Measurements from ENCODE around the gene SPATA2L. TPM values are rescaled to one million over a fixed set of nuclear protein-coding genes. Genes with fewer than 3 reads are reported as not detected.
"Not testable (repeated sequence)": the region's sequence is repeated elsewhere in the genome, so short reads cannot be mapped to it uniquely, and the experiment has no call there.

SPATA2L gene
- total RNA-seq, 1 donor from 2014 or later = 12.1 TPM

DNA sequence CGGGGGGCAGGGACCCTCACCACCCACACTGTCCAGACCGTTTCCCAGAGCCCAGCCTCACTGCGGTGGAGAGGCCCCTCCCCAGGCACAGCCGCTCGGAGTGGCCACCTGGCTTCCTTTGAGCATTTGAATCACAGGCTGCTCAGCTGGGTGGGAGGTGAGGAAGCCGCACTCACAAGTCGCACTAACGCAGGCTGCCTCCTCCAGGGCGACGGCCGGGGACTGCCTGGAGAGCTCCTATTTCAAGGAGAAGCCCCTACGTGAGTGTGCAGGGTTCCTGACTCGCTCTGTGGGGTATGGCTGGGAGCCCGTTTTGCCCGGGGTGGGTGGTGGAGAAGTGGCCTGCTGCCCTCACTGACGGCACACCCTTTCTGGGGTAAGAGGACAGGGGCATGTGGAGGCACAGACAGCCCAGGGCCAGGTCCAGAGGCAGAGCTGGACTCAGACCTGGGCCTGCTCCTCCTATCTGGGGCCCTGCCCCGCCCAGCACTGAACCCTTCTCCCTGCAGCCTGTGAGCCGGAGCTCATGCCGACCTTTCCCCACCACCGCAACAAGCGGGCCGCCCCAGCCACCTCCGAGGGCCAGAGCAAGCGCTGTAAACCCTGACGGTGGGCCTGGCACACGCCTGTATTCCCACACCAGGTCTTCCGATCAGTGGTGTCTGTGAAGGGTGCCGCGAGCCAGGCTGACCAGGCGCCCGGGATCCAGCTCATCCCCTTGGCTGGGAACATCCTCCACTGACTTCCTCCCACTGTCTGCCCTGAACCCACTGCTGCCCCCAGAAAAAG, 6.2 kb downstream of the SPATA2L start:
- Histone ChIP-seq H3K27me3 (ENCODE audit: control insufficient read depth, insufficient read depth, low read length) (no peaks in the 10 kb centered on the region), H3K4me3 (ENCODE audit: low read depth, low read length) (no peak overlapping the region), H3K36me3 (ENCODE audit: control insufficient read depth, insufficient read depth, low read length) (peaks cover 41% of the 10 kb centered on the region)
- FAIRE-seq = no peak
- TF ChIP-seq, protein P1, sequence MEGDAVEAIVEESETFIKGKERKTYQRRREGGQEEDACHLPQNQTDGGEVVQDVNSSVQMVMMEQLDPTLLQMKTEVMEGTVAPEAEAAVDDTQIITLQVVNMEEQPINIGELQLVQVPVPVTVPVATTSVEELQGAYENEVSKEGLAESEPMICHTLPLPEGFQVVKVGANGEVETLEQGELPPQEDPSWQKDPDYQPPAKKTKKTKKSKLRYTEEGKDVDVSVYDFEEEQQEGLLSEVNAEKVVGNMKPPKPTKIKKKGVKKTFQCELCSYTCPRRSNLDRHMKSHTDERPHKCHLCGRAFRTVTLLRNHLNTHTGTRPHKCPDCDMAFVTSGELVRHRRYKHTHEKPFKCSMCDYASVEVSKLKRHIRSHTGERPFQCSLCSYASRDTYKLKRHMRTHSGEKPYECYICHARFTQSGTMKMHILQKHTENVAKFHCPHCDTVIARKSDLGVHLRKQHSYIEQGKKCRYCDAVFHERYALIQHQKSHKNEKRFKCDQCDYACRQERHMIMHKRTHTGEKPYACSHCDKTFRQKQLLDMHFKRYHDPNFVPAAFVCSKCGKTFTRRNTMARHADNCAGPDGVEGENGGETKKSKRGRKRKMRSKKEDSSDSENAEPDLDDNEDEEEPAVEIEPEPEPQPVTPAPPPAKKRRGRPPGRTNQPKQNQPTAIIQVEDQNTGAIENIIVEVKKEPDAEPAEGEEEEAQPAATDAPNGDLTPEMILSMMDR (IDR thresholded peaks at IDR 0.05; ENCODE audit: insufficient read depth, low read length, severe bottlenecking) = no peak
- DNase-seq (ENCODE audit: low read depth) = no peak

- not testable (repeated sequence) for H3K4me3 ChIP-seq (ENCODE audit: low read depth, low read length); FAIRE-seq; DNase-seq (ENCODE audit: low read depth); H3K27me3 ChIP-seq (ENCODE audit: control insufficient read depth, insufficient read depth, low read length)
- peaks cover 44% of the 10 kb centered on the region for H3K36me3 ChIP-seq (ENCODE audit: control insufficient read depth, insufficient read depth, low read length)
Observed at GRCh38 chr16:89694784-89695085, 6.8 kb downstream of the SPATA2L start.

DNA sequence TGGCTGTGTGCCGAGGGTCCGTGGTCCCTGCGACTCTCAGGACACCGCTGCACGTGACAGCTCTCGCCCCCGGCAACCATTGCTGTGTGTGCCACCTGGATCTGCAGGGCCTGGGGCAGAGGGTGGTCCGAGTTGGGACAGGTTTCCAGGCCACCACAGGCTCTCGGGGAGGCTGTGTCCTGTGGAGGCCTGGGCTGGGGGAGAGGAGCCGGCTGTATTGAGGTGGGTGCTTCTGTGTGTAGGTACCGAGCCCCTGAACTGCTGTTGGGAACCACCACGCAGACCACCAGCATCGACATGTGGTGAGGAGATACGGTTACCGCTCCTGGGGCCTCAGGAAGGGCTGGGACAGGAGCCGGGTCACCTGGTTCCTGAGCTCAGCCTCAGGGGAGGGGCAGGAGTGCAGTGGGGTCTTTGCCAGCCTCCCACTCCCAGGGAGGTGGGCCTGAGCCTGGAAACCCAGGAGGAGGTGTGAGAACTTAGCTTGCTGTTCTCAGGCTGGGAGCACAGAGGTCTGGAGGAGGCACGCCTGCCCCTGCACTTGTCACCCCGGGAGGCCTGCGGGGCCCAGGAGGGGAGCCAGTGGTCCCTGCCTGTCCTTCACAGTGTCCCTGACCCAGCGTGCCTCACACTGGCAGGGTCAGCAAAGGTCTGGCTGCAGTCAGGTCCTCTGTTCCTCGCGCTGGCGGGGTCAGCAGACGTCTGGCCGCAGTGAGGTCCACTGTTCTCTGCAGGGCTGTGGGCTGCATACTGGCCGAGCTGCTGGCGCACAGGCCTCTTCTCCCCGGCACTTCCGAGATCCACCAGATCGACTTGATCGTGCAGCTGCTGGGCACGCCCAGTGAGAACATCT, 7.3 kb downstream of the SPATA2L start:
- no peak overlapping the region for H3K4me3 ChIP-seq (ENCODE audit: low read depth, low read length)
- H3K36me3 ChIP-seq (ENCODE audit: control insufficient read depth, insufficient read depth, low read length) = peaks cover 45% of the 10 kb centered on the region
- H3K27me3 ChIP-seq (ENCODE audit: control insufficient read depth, insufficient read depth, low read length) = no peaks in the 10 kb centered on the region
- TF ChIP-seq, protein P1 (IDR thresholded peaks at IDR 0.05; ENCODE audit: insufficient read depth, low read length, severe bottlenecking) = no peak
- DNase-seq (ENCODE audit: low read depth) (no peak), FAIRE-seq (no peak)

DNA sequence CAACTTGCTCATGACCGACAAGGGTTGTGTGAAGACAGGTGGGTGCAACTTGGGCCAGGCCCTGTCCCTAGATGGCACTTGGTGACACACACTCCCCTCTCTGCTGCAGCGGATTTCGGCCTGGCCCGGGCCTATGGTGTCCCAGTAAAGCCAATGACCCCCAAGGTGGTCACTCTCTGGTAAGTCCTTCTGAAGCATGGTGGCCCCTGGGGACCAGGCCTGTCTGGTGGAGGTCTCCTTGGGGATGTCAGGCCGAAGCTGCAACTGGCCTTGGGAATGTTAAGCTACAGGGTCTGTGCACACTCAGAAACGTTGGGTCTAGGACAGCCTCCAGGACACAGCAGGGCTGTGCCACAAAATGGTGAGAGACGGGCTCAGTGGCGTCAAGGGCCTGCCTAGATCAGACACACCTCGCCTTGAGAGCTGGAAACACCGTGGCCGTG, 8.2 kb downstream of the SPATA2L start:
- H3K27me3 ChIP-seq (ENCODE audit: control insufficient read depth, insufficient read depth, low read length) = no peaks in the 10 kb centered on the region
- DNase-seq (ENCODE audit: low read depth) (no peak), FAIRE-seq (no peak)
- H3K36me3 ChIP-seq (ENCODE audit: control insufficient read depth, insufficient read depth, low read length) = peaks cover 46% of the 10 kb centered on the region
- no peak overlapping the region for H3K4me3 ChIP-seq (ENCODE audit: low read depth, low read length)
- TF ChIP-seq, protein P1 (IDR thresholded peaks at IDR 0.05; ENCODE audit: insufficient read depth, low read length, severe bottlenecking) = no peak

DNA sequence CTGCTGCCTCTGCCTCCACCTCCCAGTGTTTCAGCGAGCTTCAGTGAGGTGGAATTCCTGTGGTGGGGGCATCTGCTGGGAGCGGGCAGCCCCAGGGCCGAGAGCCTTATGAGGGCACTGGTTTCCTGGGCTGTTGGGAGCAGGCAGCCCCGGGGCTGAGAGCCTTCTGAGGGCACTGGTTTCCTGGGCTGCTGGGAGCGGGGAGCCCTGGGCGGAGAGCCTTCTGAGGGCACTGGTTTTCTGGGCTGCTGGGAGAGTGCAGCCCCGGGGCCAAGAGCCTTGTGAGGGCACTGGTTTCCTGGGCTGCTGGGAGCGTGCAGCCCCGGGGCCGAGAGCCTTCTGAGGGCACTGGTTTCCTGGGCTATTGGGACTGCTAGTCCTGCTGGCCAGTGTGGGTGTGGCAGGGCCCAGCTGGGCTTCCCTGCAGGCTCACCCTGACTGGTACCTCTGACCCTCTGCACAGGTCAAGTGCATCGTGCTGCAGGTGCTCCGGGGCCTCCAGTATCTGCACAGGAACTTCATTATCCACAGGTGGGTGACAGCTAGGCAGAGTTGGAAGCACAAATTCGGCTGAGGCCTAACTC, 9.4 kb downstream of the SPATA2L start:
- no peak for DNase-seq (ENCODE audit: low read depth)
- H3K27me3 ChIP-seq (ENCODE audit: control insufficient read depth, insufficient read depth, low read length) = no peaks in the 10 kb centered on the region
- H3K36me3 ChIP-seq (ENCODE audit: control insufficient read depth, insufficient read depth, low read length) = peaks cover 46% of the 10 kb centered on the region
- FAIRE-seq = no peak
- TF ChIP-seq, protein P1 (IDR thresholded peaks at IDR 0.05; ENCODE audit: insufficient read depth, low read length, severe bottlenecking) = no peak
- no peak overlapping the region for H3K4me3 ChIP-seq (ENCODE audit: low read depth, low read length)
